BJ (cell line): ENCODE measurements around the gene GNG12. TPM values are rescaled to one million over a fixed set of nuclear protein-coding genes. Genes with fewer than 3 reads are reported as not detected.

Experiments
- CTCF ChIA-PET: fragments of 350-600 bp; formaldehyde crosslinking; extraction: SDS; loops from one replicate; lab custom pipeline; 2021; ENCODE audit warnings: antibody characterized with exemption, inconsistent platforms; lab: Yijun Ruan, JAX
- POLR2A ChIA-PET: fragments of 300-600 bp; sonication (Branson Sonifier 250); formaldehyde crosslinking; extraction: SDS; loops from one replicate; lab custom pipeline; 2021; ENCODE audit warnings: antibody characterized with exemption; lab: Charles Lee
- DNase-seq: peaks from one replicate; pipeline ENCODE4 v3.0.0-alpha.2; 2011; ENCODE audit warnings: low read depth
- H3K27me3 ChIP-seq: 2 replicates; pipeline ENCODE4 v1.6.0; 2011; ENCODE audit warnings: low read length; ENCODE audit not compliant: control insufficient read depth, insufficient read depth
- H3K36me3 ChIP-seq: 2 replicates; pipeline ENCODE4 v1.5.1; 2011; ENCODE audit warnings: low read length; ENCODE audit not compliant: control insufficient read depth, insufficient read depth
- H3K4me3 ChIP-seq: 2 replicates; pipeline ENCODE4 v1.5.1; 2011; ENCODE audit warnings: low read depth, mild to moderate bottlenecking, control low read depth, low read length
- polyA plus RNA-seq: library from polyadenylated mRNA; depleted of rRNA; stranded (reverse); fragments of >200 nt; gene quantifications from 2 replicates; pipeline ENCODE4 v1.2.3, GENCODE V29; 2011
- TF ChIP-seq, protein P1 (sequence below): IDR thresholded peaks from 2 replicates; pipeline ENCODE4 v1.5.1; 2011; ENCODE audit warnings: low read depth, mild to moderate bottlenecking, control low read depth, inconsistent platforms, low read length, moderate library complexity; ENCODE audit not compliant: insufficient read depth

GNG12 gene
- polyA plus RNA-seq, 1 experiment: 99.6 TPM

DNA sequence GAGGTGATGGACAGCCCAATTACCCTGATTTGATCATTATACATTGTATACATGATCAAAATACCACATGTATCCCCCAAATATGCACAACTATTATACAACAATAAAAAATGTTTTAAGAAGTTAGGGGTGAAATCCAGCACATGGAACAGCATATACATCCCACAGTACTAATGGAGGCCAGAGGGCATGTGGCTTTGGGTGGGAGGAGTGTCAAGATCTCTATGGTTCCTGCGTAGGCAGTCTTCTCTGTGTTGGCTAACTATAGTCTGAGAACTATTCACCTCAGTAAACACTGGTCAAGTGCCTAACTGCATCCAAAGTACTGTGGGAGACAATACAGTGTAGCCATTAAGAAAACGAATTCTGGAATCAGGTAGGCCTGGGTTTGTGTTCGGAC lies 74.2 kb downstream of the GNG12 start:
- Histone ChIP-seq H3K27me3 (no peaks in the 10 kb centered on the region), H3K36me3 (peaks cover 1% of the 10 kb centered on the region; the same call in 1 of the 2 replicates), H3K4me3 (no peak overlapping the region)
- no peak for DNase-seq
- ChIA-PET POLR2A (interaction anchor here (1.2 kb wide), 1 partner anchor 74 kb away, joined by 3 read pairs; the partner anchor contains the start of gene GADD45A), CTCF (interaction anchor here (0.6 to 9.6 kb wide), 21 partner anchors 8 to 719 kb away, joined by 3 to 233 read pairs (median 11); partner anchors contain the start of gene GADD45A)
- TF ChIP-seq, protein P1, sequence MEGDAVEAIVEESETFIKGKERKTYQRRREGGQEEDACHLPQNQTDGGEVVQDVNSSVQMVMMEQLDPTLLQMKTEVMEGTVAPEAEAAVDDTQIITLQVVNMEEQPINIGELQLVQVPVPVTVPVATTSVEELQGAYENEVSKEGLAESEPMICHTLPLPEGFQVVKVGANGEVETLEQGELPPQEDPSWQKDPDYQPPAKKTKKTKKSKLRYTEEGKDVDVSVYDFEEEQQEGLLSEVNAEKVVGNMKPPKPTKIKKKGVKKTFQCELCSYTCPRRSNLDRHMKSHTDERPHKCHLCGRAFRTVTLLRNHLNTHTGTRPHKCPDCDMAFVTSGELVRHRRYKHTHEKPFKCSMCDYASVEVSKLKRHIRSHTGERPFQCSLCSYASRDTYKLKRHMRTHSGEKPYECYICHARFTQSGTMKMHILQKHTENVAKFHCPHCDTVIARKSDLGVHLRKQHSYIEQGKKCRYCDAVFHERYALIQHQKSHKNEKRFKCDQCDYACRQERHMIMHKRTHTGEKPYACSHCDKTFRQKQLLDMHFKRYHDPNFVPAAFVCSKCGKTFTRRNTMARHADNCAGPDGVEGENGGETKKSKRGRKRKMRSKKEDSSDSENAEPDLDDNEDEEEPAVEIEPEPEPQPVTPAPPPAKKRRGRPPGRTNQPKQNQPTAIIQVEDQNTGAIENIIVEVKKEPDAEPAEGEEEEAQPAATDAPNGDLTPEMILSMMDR: no peak

DNA sequence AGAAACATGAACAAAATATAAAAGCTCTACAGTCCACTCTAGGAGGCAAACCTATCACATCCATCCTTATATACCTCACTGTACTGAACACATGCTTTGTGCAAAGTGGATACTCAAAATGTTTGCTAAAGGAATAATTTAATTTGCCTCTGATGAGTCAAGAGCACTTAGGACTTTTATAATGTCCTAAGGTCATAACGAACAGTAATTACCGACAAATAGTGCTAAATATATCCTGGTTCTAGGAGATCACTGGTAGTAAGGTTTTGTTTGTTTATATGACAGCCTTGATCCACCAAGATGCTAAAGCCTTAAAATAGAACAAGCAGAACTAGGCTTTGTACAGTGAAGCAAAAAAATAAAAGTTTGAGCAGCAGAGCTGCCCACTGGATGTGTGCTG lies 77.6 kb downstream of the GNG12 start:
- TF ChIP-seq, protein P1: no peak
- DNase-seq: no peak
- H3K36me3 ChIP-seq: peaks cover 1% of the 10 kb centered on the region; the same call in 1 of the 2 replicates
- POLR2A ChIA-PET: no interaction called here
- H3K4me3 ChIP-seq: no peak overlapping the region
- H3K27me3 ChIP-seq: no peaks in the 10 kb centered on the region
- CTCF ChIA-PET: interaction anchor here (1.1 to 9.6 kb wide), 4 partner anchors 11 to 219 kb away, joined by 3 to 233 read pairs (median 10); no protein-coding TSS in a partner anchor

DNA sequence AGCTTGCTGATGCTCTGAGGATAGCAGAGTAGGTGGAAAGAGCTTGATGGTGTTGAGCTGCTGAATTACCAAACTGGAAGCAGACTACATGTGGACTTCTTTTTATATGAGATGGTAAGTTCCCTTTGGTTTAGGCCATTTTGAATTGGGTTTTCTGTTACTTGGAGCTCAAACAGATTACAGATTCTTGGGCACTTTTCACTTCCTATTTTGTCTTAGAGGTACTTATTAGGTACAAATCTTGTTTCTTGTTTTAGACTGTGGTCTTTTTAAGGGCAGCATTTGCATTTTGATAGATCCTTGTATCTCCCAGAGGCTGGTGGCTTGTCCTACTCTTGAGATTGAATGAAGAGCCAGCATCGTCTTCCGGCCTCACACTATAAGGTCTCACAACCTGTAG lies 78.1 kb downstream of the GNG12 start:
- CTCF ChIA-PET: interaction anchor here (1.3 to 9.6 kb wide), 3 partner anchors 51 to 219 kb away, joined by 4 to 233 read pairs (median 15); no protein-coding TSS in a partner anchor
- POLR2A ChIA-PET: interaction anchor here (0.7 kb wide), 1 partner anchor 15 kb away, joined by 4 read pairs; no protein-coding TSS in a partner anchor
- Histone ChIP-seq H3K4me3 (no peak overlapping the region), H3K27me3 (no peaks in the 10 kb centered on the region), H3K36me3 (peaks cover 1% of the 10 kb centered on the region; the same call in 1 of the 2 replicates)
- no peak for DNase-seq
- TF ChIP-seq, protein P1: no peak

DNA sequence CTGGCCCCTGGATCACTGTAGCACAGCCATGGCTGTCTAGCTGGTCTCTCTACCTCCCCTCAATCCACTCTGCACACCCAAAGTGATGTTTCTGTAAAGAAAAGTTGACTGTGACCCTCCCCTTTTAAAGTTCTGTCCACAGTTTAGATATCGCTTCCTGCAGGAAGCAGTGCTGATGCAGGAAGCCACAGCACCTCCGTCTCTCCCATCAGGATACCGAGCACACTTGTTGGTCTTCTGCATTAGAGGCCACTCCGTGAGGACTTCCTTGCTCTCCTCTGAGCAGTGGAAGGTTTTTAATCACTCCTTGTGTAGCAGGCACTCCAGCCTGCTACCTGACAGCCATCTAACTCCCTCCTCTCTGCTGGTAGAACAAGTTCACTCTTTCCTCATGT lies 78.7 kb downstream of the GNG12 start:
- Histone ChIP-seq H3K36me3 (peaks cover 1% of the 10 kb centered on the region; the same call in 1 of the 2 replicates), H3K27me3 (no peaks in the 10 kb centered on the region), H3K4me3 (no peak overlapping the region)
- TF ChIP-seq, protein P1: no peak
- ChIA-PET POLR2A (interaction anchor here (0.7 kb wide), 1 partner anchor 16 kb away, joined by 4 read pairs; no protein-coding TSS in a partner anchor), CTCF (interaction anchor here (1.3 to 9.6 kb wide), 3 partner anchors 50 to 218 kb away, joined by 4 to 233 read pairs (median 15); no protein-coding TSS in a partner anchor)
- no peak for DNase-seq

DNA sequence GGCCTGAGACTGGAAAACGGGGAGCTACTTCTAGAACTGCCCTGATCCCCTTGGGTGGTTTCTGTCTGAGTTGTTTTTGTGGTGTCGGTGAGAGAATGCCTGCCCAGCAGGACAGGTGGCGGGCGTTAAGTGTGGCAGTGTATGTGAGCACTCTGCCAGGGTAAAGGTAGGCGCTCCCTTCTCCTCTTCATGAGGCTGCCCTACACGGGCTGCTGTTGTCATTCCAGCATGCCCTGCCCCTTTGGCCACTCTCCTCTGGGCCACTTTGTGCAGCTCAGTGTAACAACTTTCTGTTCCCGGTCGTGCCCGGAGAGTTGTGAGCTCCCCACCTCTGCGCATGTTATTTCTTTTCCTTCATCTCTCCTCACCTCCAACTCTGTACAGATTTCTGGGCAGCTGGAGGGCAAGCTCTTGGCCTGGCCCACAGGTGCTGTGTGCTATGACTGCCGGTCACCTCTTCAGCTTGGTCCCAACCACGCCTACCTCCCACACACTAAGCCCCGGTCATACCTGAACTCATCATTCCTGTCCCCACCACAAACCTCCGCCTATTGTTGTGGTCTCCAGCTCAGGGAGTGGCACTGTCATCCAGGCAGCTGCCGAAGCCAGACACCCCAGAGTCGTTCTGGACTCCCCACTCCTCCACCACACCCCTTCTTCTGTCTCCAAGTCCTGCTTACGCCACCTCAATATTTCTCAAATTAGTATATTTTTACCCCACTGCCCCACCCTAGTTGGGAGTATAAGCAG lies 79.3 kb downstream of the GNG12 start:
- no peak for DNase-seq

More for the DNA sequence above, 79.3 kb downstream of the GNG12 start:
- Histone ChIP-seq H3K36me3 (peaks cover 1% of the 10 kb centered on the region; the same call in 1 of the 2 replicates), H3K27me3 (no peaks in the 10 kb centered on the region), H3K4me3 (no peak overlapping the region)
- TF ChIP-seq, protein P1: no peak
- ChIA-PET CTCF (interaction anchor here (0.7 to 9.6 kb wide), 3 partner anchors 71 to 217 kb away, joined by 3 to 233 read pairs (median 15); no protein-coding TSS in a partner anchor), POLR2A (no interaction called here)
